GM20000 (cell line): ENCODE data around the gene OR6S1.
"Not testable (repeated sequence)": the region's sequence is repeated elsewhere in the genome, so short reads cannot be mapped to it uniquely, and the experiment has no call there.

Source experiments
- DNase-seq: peaks from one replicate; pipeline ENCODE4 v3.0.0; 2012; ENCODE audit warnings: low spot score
- CTCF ChIP-seq: IDR thresholded peaks from 2 replicates; pipeline ENCODE4 v1.5.1; 2012; ENCODE audit warnings: mild to moderate bottlenecking, control low read depth; ENCODE audit errors: extremely low read depth, missing control alignments

The OR6S1 gene

DNA sequence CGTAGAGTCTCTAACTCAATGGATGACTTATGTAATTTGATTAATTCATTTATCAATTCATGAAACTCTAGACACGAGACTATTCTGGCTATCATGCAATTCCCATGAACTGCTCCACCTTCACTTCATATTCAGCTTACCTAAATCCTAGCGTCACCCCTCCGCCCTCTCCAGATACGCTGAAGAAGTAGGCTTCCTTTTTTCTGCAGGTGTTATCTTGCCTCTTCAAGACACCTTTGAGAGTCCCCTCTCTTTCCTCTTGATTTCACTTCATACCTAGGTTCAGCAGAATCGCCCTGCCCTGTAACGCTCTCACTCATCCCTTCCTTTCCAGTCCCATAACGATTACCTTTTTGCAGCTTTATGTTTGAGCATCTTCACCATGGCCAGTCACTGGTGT is 38.9 kb upstream of the OR6S1 start:
- no peak for TF ChIP-seq CTCF
- DNase-seq: no peak

GRCh38 chr14:20679907-20680306 is 38.4 kb upstream of the OR6S1 start:
- DNase-seq: no peak
- no peak for TF ChIP-seq CTCF

GRCh38 chr14:20676072-20676471 is 34.6 kb upstream of the OR6S1 start:
- no peak for DNase-seq
- TF ChIP-seq CTCF: no peak

GRCh38 chr14:20675669-20676068 is 34.2 kb upstream of the OR6S1 start:
- peak; percentile 6 for TF ChIP-seq CTCF
- no peak for DNase-seq

GRCh38 chr14:20671597-20672283 is 30.2 kb upstream of the OR6S1 start:
- DNase-seq: no peak
- TF ChIP-seq CTCF: no peak

DNA sequence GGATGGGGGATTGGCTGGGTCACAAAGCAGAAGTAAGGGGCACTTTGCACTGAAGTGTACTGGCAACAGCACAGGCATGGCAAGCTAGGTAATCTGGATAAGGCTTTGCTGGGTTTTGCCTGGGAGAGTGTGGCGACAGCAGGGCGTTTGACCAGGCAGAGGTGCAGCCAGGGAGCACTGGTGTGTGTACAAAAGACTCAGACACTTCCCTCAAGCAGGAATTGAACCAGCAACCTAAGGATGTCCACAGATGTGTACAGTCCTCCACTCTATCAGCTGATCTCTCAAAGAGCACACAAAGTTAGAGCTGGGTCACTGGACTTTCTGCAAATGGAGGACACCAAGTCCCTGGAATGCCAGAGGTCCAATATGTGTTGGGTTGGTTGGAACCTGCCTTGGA is 27.5 kb upstream of the OR6S1 start:
- no peak for TF ChIP-seq CTCF
- DNase-seq: no peak

DNA sequence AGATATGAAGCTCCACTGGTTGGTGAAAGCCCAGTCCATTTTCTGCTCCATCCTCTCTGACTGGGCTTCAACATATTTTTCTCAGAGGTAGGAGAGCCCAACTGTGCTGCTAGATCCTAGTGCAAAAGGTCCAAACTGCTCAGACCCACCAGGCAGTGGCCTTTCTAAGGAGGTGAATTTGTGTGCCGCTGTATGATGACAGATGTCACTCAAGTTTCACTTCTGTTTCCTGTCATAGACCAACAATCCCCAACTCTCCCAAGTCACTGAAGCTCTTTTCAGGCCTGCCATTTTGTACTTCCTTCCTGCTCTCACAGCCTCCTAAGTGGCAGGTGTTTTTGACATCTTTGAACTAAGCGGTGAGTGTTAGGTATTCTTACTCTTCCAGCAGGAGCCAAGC is 26.5 kb upstream of the OR6S1 start:
- no peak for TF ChIP-seq CTCF

GRCh38 chr14:20666400-20666961 is 25.0 kb upstream of the OR6S1 start:
- not testable (repeated sequence) for DNase-seq

More for the DNA sequence above, 26.5 kb upstream of the OR6S1 start:
- DNase-seq: peak; percentile 66
